GM12878 (cell line): ENCODE data around the gene PTGIS. TPM values are rescaled to one million over a fixed set of nuclear protein-coding genes. Genes with fewer than 3 reads are reported as not detected.

ENCODE experiments used
- ATAC-seq: fragments of 200-7000 bp; cut with Tn5 transposase; 3 replicates; pipeline ENCODE4 v1.9.1; 2020; ENCODE audit warnings: mild to moderate bottlenecking, moderate library complexity
- BruUV-seq: library from RNA; stranded (reverse); fragments of 400-500 nt; replicated peaks from 2 replicates; lab custom pipeline; 2021; lab: Mats Ljungman, UMichigan
- CTCF ChIA-PET: fragments of 300-600 bp; sonication (Branson Sonifier 250); formaldehyde crosslinking; extraction: SDS; loops from one replicate; lab custom pipeline; 2021; ENCODE audit warnings: inconsistent platforms; lab: Yijun Ruan, JAX
- POLR2A ChIA-PET: fragments of 350-600 bp; formaldehyde crosslinking; extraction: SDS; loops from one replicate; lab custom pipeline; 2021; ENCODE audit warnings: inconsistent platforms; lab: Charles Lee
- RAD21 ChIA-PET: fragments of 300-600 bp; sonication (Branson Sonifier 250); formaldehyde crosslinking; loops from one replicate; lab custom pipeline; 2023; ENCODE audit warnings: antibody characterized with exemption; ENCODE audit not compliant: unreplicated experiment; lab: Charles Lee
- SMC1A ChIA-PET: fragments of 300-600 bp; sonication (Branson Sonifier 250); formaldehyde crosslinking; loops from one replicate; lab custom pipeline; 2023; ENCODE audit not compliant: unreplicated experiment, uncharacterized antibody; lab: Charles Lee
- DNase-seq: peaks from one replicate; pipeline ENCODE4 v3.0.0-alpha.2; 2011; ENCODE audit warnings: low read depth, low spot score
- FAIRE-seq: peaks from 3 replicates; lab custom pipeline; 2011; peaks lifted over from hg19 to GRCh38; lab: Jason Lieb, UNC
- H2AFZ ChIP-seq: 2 replicates; pipeline ENCODE4 v1.6.0; 2011; ENCODE audit warnings: low read depth, low read length, control low read depth; ENCODE audit not compliant: control insufficient read depth
- H3K27ac ChIP-seq: 2 replicates; pipeline ENCODE4 v1.5.1; 2011; ENCODE audit warnings: control low read depth; ENCODE audit not compliant: control insufficient read depth, insufficient read depth
- H3K27me3 ChIP-seq, 2 experiments: replicated peaks in 1 of 2; 2 replicates each; pipeline versions ENCODE4 v1.6.0 to v1.6.1; 2011; ENCODE audit warnings: low read length in 1 of 2; ENCODE audit not compliant: control insufficient read depth in 2 of 2, insufficient read depth in 2 of 2
- H3K36me3 ChIP-seq, 2 experiments: 2 replicates each; pipeline ENCODE4 v1.5.1; 2011; ENCODE audit warnings: low read length in 1 of 2; ENCODE audit not compliant: control insufficient read depth in 2 of 2, insufficient read depth in 2 of 2
- H3K4me1 ChIP-seq: 2 replicates; pipeline ENCODE4 v1.6.1; 2011; ENCODE audit warnings: mild to moderate bottlenecking, low read length, moderate library complexity, mixed read lengths; ENCODE audit not compliant: control insufficient read depth, insufficient read depth
- H3K4me2 ChIP-seq: 2 replicates; pipeline ENCODE4 v1.6.0; 2011; ENCODE audit warnings: control low read depth; ENCODE audit not compliant: control insufficient read depth, insufficient read depth
- H3K4me3 ChIP-seq: fragments of 200-600 bp; sonication (generic); 2 replicates; pipeline ENCODE4 v1.5.1; 2016
- H3K79me2 ChIP-seq: 2 replicates; pipeline ENCODE4 v1.6.0; 2011; ENCODE audit warnings: low read length; ENCODE audit not compliant: control insufficient read depth, insufficient read depth
- H3K9ac ChIP-seq: 2 replicates; pipeline ENCODE4 v1.8.0; 2011; ENCODE audit warnings: low read length, control low read depth, mixed read lengths; ENCODE audit not compliant: control insufficient read depth, insufficient read depth
- H3K9me3 ChIP-seq: replicated peaks from 3 replicates; pipeline ENCODE4 v1.5.1; 2011; ENCODE audit warnings: mild to moderate bottlenecking, low read length; ENCODE audit not compliant: control insufficient read depth, insufficient read depth
- H4K20me1 ChIP-seq: 2 replicates; pipeline ENCODE4 v1.6.0; 2011; ENCODE audit not compliant: control insufficient read depth, insufficient read depth
- BHLHE40 ChIP-seq, 2 experiments: fragments of 450-650 bp in 1 of 2; IDR thresholded peaks; 2 replicates each; pipeline ENCODE4 v1.6.1; 2011 to 2017; ENCODE audit warnings: low read depth in 2 of 2, borderline replicate concordance in 1 of 2, improper control_type of control experiment in 1 of 2, low read length in 1 of 2, mild to moderate bottlenecking in 1 of 2
- E4F1 ChIP-seq: fragments of 450-650 bp; IDR thresholded peaks from 2 replicates; pipeline ENCODE4 v1.6.1; 2018; ENCODE audit warnings: borderline replicate concordance, mild to moderate bottlenecking; ENCODE audit not compliant: partially characterized antibody
- ESRRA ChIP-seq: IDR thresholded peaks from 2 replicates; pipeline ENCODE4 v1.6.1; 2012; ENCODE audit warnings: mild to moderate bottlenecking, low read length, improper control_type of control experiment
- GATAD2B ChIP-seq: fragments of 450-650 bp; conservative IDR thresholded peaks from 2 replicates; pipeline ENCODE4 v1.6.1; 2017; ENCODE audit warnings: low read depth, mild to moderate bottlenecking, moderate library complexity
- KDM1A ChIP-seq: fragments of 200-600 bp; sonication (generic); IDR thresholded peaks from 2 replicates; pipeline ENCODE4 v1.6.1; 2016; ENCODE audit warnings: borderline replicate concordance
- NFIC ChIP-seq: IDR thresholded peaks from 2 replicates; pipeline ENCODE4 v1.6.1; 2012; ENCODE audit warnings: low read depth, mild to moderate bottlenecking, inconsistent platforms, low read length, moderate library complexity
- NFYA ChIP-seq: IDR thresholded peaks from 2 replicates; pipeline ENCODE4 v1.6.1; 2011; ENCODE audit warnings: low read depth, mild to moderate bottlenecking, low read length, improper control_type of control experiment, borderline replicate concordance
- NR2C1 ChIP-seq: fragments of 450-650 bp; IDR thresholded peaks from 2 replicates; pipeline ENCODE4 v1.6.1; 2017; ENCODE audit warnings: antibody characterized with exemption, mild to moderate bottlenecking, moderate library complexity
- RBBP5 ChIP-seq: fragments of 200-600 bp; sonication (generic); conservative IDR thresholded peaks from 2 replicates; pipeline ENCODE4 v1.6.1; 2016
- RFX5 ChIP-seq: IDR thresholded peaks from 2 replicates; pipeline ENCODE4 v1.6.1; 2011; ENCODE audit warnings: low read depth, low read length, improper control_type of control experiment
- STAT3 ChIP-seq: IDR thresholded peaks from 2 replicates; pipeline ENCODE4 v1.6.1; 2011; ENCODE audit warnings: low read depth, low read length, improper control_type of control experiment
- SUPT20H ChIP-seq: IDR thresholded peaks from 2 replicates; pipeline ENCODE4 v1.6.1; 2011; ENCODE audit warnings: low read depth, mild to moderate bottlenecking, low read length, moderate library complexity, borderline replicate concordance; ENCODE audit not compliant: control insufficient read depth
- YBX1 ChIP-seq: fragments of 450-650 bp; IDR thresholded peaks from 2 replicates; pipeline ENCODE4 v1.6.1; 2016; ENCODE audit warnings: antibody characterized with exemption
- ZBTB40 ChIP-seq: fragments of 450-650 bp; IDR thresholded peaks from 2 replicates; pipeline ENCODE4 v1.6.1; 2016; ENCODE audit warnings: mild to moderate bottlenecking, moderate library complexity, borderline replicate concordance
- ZNF207 ChIP-seq: fragments of 450-650 bp; IDR thresholded peaks from 2 replicates; pipeline ENCODE4 v1.6.1; 2014; ENCODE audit warnings: antibody characterized with exemption, mild to moderate bottlenecking, borderline replicate concordance
- WGBS: methylation state at CpG from one replicate; pipeline ENCODE4 v1.1.6; 2016; ENCODE audit warnings: low lambda C conversion rate; ENCODE audit not compliant: insufficient replicate concordance, insufficient coverage; ENCODE audit errors: missing lambda C conversion rate; 5-methylcytosine and 5-hydroxymethylcytosine counted together
- in situ Hi-C: fragments of 300-500 bp; cut with MboI; formaldehyde crosslinking; loops from 9 replicates; pipeline ENCODE4 v1.14.3; 2018; ENCODE audit warnings: mixed read lengths
- intact Hi-C: fragments of 100-400 bp; cut with micrococcal nuclease; formaldehyde crosslinking; loops from one replicate; pipeline ENCODE4 v1.14.2; 2022; ENCODE audit not compliant: unreplicated experiment
- polyA plus RNA-seq, 11 experiments: library from polyadenylated mRNA; depleted of rRNA in 4 of 11; unstranded in 6 of 11; stranded (reverse) in 5 of 11; fragments of >200 nt; fragmentation: Nextera tagmentation in 4 of 11; fragmentation: Illumina TruSeq in 1 of 11; extraction: Ambion mirVana in 4 of 11; extraction: Trizol in 1 of 11; gene quantifications; 1 replicate in 1 of 11; 2 replicates in 10 of 11; pipeline versions ENCODE4 v1.2.1 to v1.2.3, GENCODE V29; 2011 to 2016; ENCODE audit warnings: inconsistent platforms in 2 of 11, missing spikeins in 2 of 11, low read depth in 1 of 11
- total RNA-seq, 4 experiments: library from RNA; depleted of rRNA in 3 of 4; stranded (reverse); fragments of >200 nt in 3 of 4; fragmentation: Illumina TruSeq in 1 of 4; extraction: Trizol in 1 of 4; gene quantifications; 2 replicates each; pipeline versions ENCODE4 v1.2.1 to v1.2.3, GENCODE V29; 2013 to 2021

The PTGIS gene
- total and polyA plus RNA-seq, 10 of the 15 experiments (the other 5 are each of a cell fraction or from before 2014, with no cell fraction given): 0.10 TPM; not detected in 9

DNA sequence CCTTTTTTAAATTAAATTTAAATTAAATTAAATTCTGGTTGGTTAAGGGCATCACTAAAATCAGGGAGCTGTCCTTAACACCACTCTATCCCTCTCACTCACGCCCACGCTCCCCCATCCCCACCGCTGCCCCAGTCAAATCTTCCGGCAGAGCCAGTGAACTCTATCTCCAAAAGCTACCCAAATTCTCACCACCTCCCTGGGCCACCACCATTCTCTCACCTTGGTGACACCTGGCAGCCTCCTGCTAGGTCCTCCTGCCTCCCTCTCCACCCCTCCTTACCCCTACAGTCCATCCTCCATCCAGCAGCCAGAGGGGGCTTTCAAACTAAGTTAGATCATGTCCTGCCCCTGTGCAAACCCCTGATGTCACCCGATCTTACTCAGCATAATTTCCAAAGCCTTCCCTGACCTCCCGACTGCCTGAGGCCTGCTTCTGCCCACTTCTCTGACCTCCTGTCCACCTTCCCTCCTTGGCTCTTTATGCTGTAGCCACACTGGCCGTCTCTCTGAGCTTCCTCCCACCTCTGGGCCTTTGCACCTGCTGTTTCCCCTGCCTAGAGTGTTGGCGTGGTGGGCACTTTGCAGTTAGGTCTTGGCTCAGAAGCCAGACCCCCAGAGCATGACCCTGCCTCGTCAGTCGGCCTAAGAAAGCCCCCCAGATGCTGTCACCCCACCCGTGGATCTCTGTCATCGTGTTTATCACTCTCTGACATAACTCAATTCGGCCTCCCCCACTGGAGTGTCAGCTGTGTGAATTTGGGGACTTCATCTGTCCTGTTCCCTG, 24.7 kb downstream of the PTGIS start (continued):
- no peak for TF ChIP-seq SUPT20H
- TF ChIP-seq KDM1A: no peak

- Histone ChIP-seq H3K36me3 (no peaks in the 10 kb centered on the region), H3K4me3 (no peak overlapping the region), H3K4me2 (no peak overlapping the region), H3K27me3 (no peaks in the 10 kb centered on the region), H3K9ac (no peak overlapping the region), H3K27ac (no peak overlapping the region), H4K20me1 (no peaks in the 10 kb centered on the region), H2AFZ (no peak overlapping the region), H3K79me2 (no peaks in the 10 kb centered on the region), H3K9me3 (no peaks in the 10 kb centered on the region; the same call in 2 of the 3 replicates), H3K4me1 (no peaks in the 10 kb centered on the region)
- intact Hi-C loops: loop anchor here (2.0 kb wide), 1 partner anchor 386 kb away; no protein-coding TSS in a partner anchor
- no peak for DNase-seq
- no TSS peak for BruUV-seq
- ChIA-PET SMC1A (interaction anchor here (0.7 to 4.8 kb wide), 8 partner anchors 62 to 390 kb away, joined by 3 to 30 read pairs (median 4); no protein-coding TSS in a partner anchor), POLR2A (no interaction called here), RAD21 (interaction anchor here (0.7 to 5.5 kb wide), 7 partner anchors 10 to 370 kb away, joined by 3 to 51 read pairs (median 5); no protein-coding TSS in a partner anchor), CTCF (interaction anchor here (0.7 to 10.6 kb wide), 13 partner anchors 13 to 394 kb away, joined by 3 to 148 read pairs (median 6); partner anchors contain the start of gene RNF114)
- ATAC-seq: no peak
- in situ Hi-C loops: loop anchor here (5.0 kb wide), 1 partner anchor 65 kb away; no protein-coding TSS in a partner anchor
- 12% methylated on average over 4 of the region's 4 CpGs for WGBS
- no peak for FAIRE-seq
- TF ChIP-seq GATAD2B (no peak), E4F1 (no peak), STAT3 (no peak), ZBTB40 (no peak), NFYA (no peak), YBX1 (no peak), RBBP5 (no peak), NFIC (no peak), NR2C1 (no peak), ZNF207 (no peak), BHLHE40 (IDR thresholded peaks at IDR 0.05; ENCODE audit: borderline replicate concordance in 1 of 2, low read depth in 2 of 2, low read length in 1 of 2) (no peak), RFX5 (no peak), ESRRA (no peak)
These were observed 25.4 kb downstream of the PTGIS start for GRCh38 chr20:49542514-49542991.
